NCI-H460 (cell line): ENCODE results near the gene LDLRAD4. TPM values are rescaled to one million over a fixed set of nuclear protein-coding genes. Genes with fewer than 3 reads are reported as not detected.

Experiments used
- DNase-seq: peaks from one replicate; pipeline ENCODE4 v3.0.0-alpha.2; 2016; ENCODE audit warnings: low read depth; ENCODE audit errors: extremely low read depth
- total RNA-seq: library from RNA; depleted of rRNA; stranded (reverse); fragments of >200 nt; shearing (Covaris generic); gene quantifications from 2 replicates; pipeline ENCODE4 v1.2.3, GENCODE V29; 2014

Gene LDLRAD4
- total RNA-seq, 1 experiment from 2014 or later = not detected

DNA sequence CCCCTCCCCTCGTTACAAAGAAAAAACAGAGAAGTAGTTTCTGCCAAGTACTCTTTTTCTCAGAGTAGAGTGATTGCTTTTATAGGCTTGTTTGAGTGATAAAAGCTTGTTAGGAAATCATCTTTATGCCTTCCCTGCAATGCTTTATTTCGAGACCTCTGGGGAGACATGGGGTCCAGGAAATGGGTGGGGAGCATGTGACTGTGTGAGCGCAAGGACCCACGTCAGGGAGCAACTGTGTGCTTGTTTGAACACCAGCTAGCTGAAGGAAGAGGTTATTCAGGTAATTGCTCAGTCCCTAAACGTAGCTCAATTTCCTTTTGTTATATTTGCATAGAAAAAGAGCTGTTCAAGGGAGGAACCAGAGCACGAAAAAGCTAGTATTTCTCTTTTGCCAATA, 320.5 kb downstream of the LDLRAD4 start:
- no peak for DNase-seq

DNA sequence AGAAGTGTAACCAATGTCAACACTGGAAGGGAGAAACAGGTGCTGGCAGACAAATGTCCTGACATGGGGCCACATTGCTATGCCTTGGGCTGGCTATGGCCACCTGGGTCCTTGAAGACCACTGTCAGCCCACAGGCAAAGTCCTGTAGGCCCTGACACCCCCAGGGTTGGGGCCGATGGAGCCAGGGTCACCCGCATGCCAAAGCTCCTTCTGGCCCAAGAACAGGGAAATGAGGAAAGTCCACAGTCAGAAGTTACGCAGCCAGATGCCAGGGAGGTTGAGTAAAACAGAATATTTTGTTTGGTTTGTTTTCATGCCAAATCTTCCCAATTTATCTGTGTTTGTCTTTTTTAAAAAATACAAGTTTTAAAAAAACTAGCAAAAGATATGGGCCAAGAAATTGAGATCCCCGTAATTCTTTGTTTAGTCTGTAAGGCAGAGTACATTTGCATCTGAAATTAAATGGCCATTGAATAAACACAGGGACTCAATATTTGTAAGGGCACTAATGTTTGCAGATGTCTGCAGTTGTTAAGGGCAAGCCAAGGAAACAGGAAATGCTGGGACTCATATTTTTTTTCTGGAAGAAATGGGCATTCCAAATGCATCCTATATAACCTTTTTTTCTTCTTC, 321.4 kb downstream of the LDLRAD4 start:
- DNase-seq = no peak

DNA sequence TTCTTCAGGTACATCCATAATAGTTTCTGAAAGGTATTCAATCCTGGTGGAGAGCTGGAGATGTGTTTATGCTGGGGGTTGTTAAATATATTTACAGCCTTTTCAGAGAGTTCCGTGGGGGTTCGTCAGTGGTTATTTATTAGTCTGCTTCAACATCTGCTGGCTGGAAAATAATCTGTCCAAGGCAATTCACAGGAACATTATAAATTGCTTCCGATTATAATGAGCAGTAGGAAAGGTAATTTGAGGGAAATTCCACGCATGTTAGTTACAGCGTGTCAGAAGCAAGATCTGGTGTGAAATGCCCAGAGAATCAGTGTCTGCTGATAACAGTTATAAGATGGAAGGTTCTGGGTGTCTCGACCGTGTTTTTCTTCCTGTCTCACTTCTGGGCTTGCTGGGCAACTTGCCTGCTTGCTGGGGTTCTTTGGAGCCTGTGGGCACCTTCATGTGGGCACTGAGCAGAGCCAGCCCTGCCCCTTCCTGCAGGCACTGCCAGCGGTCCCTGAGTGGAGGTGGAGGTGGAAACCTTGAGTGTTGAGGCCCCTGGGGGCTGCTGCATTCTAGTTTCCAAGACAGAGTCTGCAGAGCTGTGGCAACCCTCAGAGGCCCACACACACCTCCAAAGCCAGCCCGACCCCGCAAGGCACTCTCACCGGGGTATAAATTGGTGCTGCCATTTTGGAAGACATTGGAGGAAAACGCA, 322.1 kb downstream of the LDLRAD4 start:
- DNase-seq = no peak

DNA sequence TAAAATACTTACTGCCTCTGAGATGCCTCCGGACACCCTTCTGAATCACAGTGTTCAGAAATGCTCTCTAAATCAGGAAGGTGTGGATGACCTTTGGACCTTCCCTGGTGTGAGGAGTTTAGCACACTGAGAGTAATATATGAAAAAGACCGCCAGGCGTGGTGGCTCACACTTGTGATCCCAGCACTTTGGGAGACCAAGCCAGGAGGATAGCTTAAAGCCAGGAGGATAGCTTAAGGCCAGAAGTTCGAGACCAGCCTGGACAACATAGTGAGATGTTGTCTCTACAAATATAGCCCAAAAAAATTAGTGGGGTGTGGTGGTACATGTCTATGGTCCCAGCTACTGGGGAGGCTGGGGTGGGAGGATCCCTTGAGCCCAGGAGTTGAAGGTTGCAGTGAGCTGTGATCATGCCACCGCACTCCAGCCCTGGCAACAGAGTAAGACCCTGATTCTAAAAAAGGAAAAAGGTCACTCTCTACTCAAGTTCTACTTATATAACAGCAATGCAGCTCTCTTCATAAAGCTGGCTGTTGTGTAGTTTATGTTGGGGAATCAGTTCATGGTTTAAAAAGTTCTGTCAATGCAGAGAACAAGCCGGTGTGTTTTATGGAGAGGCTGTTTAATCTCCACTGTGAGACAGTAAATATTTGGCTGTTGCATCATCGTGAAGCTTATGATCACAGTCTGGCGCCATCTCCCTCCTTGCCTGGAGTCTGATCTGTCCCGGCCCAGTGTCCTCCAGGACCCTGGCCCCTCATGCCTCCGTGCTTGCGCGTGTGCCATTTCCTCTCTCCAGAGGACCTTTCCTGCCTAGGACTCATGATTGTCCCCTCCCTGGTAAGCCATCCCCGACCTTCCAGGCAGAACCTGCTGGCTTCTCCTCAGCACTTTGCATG, 323.3 kb downstream of the LDLRAD4 start:
- no peak for DNase-seq

DNA sequence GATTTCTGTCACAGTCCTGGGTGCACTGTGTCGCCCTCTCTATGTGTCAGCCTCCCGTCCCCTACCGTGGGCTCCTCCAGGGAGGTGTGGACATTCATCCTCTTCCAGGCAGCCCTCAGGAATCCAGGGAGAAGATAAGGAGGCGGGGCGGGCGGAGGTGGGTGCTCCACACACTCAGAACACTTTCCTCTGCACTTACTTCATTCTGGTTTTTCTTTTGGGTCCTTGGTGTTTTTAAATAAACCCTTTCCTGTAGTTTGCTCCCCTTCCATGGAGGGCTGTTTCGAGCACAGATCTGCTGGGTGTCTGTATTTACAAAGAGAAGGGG, 323.9 kb downstream of the LDLRAD4 start:
- no peak for DNase-seq

DNA sequence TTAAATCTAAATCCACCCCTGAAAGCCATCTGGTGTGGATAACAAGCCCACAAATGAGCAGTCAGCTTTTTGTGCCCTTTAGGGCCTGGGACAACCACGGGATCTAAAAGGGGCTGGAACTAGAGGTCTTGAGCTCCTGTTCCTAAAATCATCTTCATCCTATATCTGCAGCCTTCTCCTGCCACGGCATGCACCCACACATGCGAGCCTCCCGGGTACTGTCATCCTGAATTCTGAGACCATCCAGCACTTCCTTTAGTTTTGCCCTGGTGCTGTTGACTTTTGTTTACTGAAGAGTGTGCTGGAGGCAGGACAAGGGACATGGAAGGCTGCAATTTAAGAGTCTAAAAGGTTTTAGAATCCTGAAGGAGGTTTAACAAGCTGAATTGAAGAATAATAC, 324.6 kb downstream of the LDLRAD4 start:
- no peak for DNase-seq

DNA sequence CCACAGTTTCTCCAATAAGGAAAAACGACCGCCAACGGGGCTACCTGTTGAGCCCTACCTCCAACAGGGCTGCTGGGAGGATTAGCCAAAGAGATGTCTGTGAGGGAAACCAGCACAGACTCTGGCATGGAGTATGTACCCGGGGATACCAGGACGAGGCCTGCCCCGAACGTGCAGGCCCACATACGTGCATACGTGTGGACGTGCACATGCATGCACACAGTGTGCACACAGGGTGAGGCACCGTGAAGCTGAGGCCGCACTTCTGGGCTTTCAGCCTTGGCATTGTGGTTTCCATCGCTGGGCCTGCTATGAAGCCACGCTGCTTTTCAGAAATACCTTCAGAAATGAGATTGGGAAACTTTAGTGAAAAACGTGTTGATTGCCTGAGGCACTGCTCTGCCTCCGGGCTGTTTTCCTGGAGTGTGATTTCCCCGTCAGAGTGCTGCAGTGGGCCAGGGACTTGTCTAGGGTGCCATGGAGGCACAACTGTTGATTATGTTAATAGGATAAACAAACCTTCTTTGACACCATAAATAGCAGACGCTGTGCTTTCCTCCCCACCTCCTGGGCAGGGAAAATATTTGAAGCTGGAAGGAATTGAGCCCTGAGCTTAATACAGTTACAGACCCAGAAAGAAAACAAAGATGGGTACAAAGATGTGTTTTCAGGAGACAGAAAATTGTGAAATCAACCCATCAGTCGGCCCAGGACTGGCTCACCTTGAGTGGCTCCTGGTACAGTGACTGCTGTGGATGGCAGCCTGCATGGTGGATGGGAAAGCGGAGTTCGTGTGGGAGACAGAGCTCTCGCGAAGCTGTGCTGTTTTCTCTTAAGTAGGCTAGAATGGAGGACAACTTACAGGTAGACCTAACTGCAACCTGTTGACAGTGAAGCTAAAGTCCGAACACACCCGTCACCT, 325.5 kb downstream of the LDLRAD4 start:
- no peak for DNase-seq

DNA sequence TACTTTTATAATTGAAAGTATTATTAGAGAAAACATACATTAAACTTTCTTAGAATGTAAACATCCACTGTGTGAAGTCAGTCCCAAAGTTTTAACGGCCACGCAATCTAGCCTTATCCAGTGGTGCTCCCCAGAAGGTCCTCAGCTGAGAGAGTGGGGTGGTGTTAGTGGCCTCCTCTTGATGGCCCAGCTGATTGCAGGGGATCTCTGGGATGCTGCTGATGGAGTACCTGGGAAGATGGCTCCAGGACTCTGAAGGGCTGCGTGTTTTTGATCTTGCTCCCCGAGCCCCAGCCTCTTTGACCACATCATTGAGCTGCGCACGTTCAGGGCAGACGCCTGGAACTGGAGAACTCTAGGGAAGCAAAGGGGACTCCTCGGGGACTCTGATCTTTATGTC, 326.4 kb downstream of the LDLRAD4 start:
- no peak for DNase-seq

DNA sequence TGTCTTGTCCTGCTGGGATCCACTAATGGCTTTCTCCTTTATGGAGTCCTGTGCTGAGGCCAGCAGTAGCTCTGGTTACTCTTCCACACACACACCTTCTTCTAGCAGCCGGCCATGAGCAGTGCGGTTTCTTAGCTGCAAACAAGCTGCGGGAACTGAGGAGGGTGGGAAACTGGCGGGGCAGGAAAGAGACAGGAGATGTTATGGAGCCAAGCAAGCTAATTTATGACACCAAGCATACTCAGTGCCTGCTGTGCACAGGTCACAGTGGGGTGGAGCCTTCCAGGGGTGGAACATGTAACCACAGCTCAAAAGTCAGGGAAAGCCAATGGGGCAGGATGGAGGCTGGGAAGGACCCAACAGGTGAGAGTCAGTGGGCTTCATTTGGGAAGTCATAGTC, 327.0 kb downstream of the LDLRAD4 start:
- DNase-seq = no peak

DNA sequence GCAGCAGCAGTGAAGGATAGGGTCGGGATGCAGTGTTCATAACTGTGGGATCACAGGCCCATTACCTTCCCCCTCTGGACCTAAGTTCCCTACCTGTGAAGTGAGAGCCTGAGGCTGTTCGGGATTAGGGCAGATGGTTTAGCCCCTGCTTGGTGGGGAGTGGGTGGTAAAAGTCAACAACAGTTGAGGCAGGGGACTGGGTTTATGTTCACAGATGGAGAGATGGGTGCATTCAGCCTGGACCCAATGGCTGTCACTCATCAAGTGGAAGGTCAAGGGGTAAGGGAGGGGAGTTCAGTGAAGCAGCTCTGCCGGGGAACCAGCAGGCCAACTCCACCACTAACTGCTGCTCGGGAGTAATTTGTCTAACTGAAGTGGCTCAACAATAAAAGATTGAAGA, 327.4 kb downstream of the LDLRAD4 start:
- no peak for DNase-seq

DNA sequence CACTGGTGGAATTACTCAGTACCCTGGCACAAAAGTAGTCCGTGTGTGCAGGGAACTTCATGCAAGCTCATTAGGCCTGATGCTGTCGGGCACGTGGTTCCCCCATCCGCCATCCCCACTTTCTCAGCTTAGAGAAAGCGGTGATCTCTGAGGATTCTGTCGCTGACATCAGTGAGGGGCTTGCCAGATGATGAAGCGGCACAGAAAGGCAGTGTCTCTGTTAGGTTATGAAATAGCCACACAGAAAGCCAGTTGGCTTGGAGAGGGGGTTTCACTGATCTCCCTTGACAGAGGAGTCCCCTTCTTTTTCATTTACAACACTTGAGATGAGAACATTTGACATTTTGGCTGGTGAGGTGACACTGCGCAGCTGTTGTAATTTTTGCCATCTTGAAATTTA, 328.1 kb downstream of the LDLRAD4 start:
- no peak for DNase-seq

DNA sequence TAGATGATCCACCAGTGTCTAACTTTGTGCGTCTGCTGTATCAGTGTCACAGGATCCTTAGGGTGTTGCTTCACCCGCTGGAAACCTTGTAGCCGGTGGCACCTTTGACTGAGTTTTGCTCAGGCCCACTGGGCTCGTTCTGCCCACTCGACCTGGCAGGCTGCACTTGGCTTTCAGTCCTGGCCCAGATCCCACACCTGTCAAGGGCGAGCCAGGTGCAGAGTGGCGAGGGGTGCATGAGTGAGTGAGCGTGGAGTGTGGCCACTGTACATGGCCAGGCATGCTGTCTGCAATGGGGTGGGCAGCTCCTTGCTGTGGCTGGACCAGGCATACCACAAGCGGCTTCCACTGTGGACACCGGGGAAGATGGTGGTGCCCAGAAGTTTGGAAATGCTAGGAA, 328.8 kb downstream of the LDLRAD4 start:
- no peak for DNase-seq

DNA sequence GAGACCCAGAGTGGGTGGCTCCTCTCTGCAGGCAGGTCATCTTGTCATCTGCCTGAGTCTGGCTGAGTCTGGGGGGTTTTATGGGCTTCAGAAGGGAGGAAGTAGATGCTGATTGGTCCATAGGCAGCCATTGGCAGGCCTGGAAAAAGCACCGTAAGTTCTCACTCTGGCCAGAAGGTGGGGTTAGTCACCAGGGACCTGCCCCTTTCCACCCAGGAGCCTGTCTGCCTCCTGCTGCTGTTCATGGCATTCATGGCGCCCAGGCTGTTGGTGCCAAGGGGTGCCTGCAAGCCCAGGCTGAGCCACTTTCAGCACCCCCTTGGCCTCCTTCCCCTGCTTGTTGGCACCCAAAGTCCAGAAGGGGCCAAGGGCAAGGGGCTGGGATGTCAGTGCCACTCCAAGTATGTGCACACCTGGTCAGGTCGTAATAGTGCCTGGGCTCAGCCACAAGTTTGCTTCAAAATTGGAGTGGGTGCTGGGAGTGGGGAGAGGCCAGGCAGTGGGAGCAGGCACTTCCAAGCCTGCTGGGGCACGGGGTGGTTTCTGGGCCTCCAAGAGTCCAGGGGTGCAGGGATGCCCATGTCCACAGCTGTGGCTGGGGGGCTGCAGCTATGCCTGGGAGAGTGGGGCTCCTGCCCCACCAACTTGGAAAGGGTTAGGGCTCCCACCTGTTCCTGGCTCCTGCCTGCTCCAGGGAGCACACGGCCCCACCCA, 329.7 kb downstream of the LDLRAD4 start:
- DNase-seq = no peak

DNA sequence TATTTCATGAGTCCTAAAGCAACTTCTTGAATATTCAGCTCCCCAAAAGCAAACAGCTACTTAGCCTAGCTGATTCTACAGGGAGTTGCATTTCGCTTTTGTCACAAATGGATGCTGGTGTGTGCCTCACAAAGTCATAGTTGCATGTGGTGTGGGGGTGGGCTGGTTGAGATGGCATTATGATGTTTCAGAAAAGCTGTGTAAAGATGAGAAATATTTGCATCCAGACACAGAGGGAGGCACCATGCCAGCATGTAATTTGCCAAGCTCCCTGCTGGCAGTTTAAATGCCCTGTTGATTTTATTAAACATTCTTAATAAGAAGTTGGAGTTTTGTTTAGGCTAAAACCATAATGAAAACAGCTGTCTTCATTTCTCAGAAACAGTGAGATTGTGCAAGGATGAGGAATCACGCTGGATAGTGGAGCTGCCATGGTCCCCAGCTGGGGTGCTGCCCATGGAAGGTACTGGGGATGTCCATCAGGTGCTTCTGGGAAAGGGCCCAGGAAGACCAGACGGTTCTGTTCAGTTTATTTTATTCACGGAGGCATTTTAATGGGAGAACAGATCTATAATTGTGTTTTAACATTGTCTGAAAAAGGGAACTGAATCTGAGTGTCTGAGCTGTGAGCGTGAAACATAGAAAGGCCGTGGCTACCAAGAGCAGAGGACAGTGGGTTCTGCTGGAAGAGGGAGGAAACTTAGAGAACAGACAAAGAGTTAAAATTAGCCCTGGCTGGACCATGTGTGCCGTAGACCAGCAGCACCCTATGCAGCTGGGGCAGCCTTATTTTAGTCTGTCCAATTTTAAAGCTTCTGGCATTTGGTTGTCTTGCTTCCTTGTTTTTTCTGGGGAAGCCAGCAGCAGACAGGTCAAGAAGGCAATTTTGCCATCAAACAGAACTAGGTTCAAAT, 330.7 kb downstream of the LDLRAD4 start:
- no peak for DNase-seq

DNA sequence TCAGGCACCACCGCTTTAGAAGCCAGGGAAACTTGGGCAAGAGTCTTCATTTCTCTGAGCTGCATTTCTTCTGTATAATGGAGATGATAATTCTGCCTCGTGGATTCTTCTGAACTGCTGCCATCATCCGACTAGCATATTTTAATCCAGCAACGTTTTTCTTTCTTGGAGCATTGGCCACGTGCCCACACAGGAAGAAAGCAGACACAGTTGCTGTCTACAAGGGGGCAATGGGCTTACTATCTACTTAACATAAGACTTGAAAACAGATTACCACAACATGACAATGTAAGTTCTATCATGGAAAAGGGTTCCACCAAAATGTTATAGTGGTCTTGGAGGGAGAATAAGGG, 331.3 kb downstream of the LDLRAD4 start:
- DNase-seq = no peak

DNA sequence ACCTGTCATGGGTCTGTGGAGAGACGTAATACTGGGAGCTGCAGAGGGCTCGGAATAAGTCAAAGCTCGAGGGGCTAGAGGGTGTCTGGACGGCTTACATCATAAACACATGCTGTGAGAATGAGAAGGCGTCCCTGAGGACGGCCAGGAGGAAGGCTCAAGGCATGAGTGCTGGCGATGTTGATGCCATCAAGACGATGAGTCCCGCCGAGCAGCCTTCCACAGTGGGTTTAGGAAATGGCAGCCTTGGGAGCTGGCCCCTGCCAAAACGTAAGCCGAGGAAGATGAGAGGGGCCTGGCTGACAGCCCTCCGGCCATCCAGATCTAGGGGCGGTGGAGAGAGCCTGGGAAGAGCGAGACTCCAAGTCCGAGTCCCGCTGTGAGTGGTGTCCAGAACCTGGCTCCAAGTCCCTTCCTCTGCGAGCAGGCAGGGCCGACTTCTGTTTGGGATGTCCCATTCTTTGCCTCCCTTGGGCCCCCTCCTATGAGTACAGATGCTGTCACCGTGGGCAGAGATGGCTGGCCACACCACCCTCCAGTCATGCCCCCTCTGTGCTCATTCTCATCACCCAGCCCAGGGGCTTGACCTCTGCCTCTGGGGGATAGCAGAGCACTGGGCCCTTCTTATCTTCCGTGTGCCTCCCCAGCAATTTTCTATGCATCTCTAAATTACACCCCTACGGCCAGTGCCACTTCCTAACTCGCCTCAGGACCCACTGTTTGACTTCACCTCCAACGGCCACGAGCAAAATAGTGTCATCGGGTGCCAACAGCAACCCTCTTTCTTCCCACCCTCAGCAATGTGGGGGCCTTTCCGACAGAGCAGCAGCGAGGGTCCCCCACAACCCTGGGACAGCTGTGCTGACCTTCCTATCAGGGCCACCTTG, 332.1 kb downstream of the LDLRAD4 start:
- no peak for DNase-seq

DNA sequence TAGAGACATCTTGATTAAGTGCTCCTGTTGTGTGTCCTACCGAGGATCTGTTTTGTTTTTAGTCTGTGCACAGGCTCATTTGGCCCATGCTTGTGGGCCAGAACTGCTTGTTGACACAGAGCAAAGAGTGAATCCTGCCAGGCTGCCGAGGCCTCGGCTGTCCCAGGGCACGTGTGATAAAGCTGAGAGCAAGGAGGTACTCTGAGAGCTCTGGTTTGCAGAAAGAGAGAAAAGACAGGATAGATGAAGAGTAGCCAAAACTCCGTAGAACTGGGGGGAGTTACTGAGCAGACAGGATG, 332.7 kb downstream of the LDLRAD4 start:
- no peak for DNase-seq
